Omental fat pad (tissue), 4 donors: ENCODE measurements around the gene KLHL29. TPM values are rescaled to one million over a fixed set of nuclear protein-coding genes. Genes with fewer than 3 reads are reported as not detected.

Source experiments
- ATAC-seq: fragments of 150-250 bp; one replicate; pipeline ENCODE4 v1.9.1; 2016; ENCODE audit warnings: mild to moderate bottlenecking, moderate library complexity; ENCODE audit not compliant: low FRiP score
- DNase-seq: peaks from one replicate; pipeline ENCODE4 v3.0.0-alpha.2; 2019; ENCODE audit warnings: low spot score
- CTCF ChIP-seq, 3 donors: fragments of 450-650 bp; IDR thresholded peaks; one replicate each; pipeline ENCODE4 v1.5.1; 2016 to 2017; ENCODE audit warnings: antibody characterized with exemption in 3 of 3, mild to moderate bottlenecking in 3 of 3, moderate library complexity in 2 of 3
- total RNA-seq, 4 donors: library from RNA; depleted of rRNA; stranded (reverse); fragments of >200 nt; gene quantifications; one replicate each; pipeline ENCODE4 v1.1.0, GENCODE V29; 2016

Gene KLHL29
- total RNA-seq, 4 donors from 2014 or later, result 4.0 to 19.5 (median 12.7) TPM

GRCh38 chr2:23605236-23605635 lies 220.3 kb downstream of the KLHL29 start:
- TF ChIP-seq CTCF (IDR thresholded peaks at IDR 0.05), result no peak
- no peak for DNase-seq

GRCh38 chr2:23606196-23606595 lies 221.2 kb downstream of the KLHL29 start:
- ATAC-seq (no peak), DNase-seq (no peak)
- no peak for TF ChIP-seq CTCF (IDR thresholded peaks at IDR 0.05)

More at GRCh38 chr2:23605236-23605635, 220.3 kb downstream of the KLHL29 start:
- ATAC-seq, result no peak

GRCh38 chr2:23606968-23607367 lies 222.0 kb downstream of the KLHL29 start:
- ATAC-seq (no peak), DNase-seq (no peak)
- TF ChIP-seq CTCF (IDR thresholded peaks at IDR 0.05), result no peak

- DNase-seq, result no peak
- TF ChIP-seq CTCF (IDR thresholded peaks at IDR 0.05), result no peak
Measured at GRCh38 chr2:23607925-23608324, 222.9 kb downstream of the KLHL29 start.

GRCh38 chr2:23609254-23609653 lies 224.3 kb downstream of the KLHL29 start:
- DNase-seq (no peak), ATAC-seq (no peak)
- TF ChIP-seq CTCF (IDR thresholded peaks at IDR 0.05), result no peak

More at GRCh38 chr2:23607925-23608324, 222.9 kb downstream of the KLHL29 start:
- no peak for ATAC-seq

- ATAC-seq (no peak), DNase-seq (no peak)
- TF ChIP-seq CTCF (IDR thresholded peaks at IDR 0.05), result no peak
Measured at GRCh38 chr2:23611839-23612238, 226.9 kb downstream of the KLHL29 start.

- TF ChIP-seq CTCF (IDR thresholded peaks at IDR 0.05), result no peak
- ATAC-seq (no peak), DNase-seq (no peak)
Measured at GRCh38 chr2:23614701-23615100, 229.7 kb downstream of the KLHL29 start.
